Left renal cortex interstitium (tissue), 4 donors: ENCODE measurements around the gene ALAS1. TPM values are rescaled to one million over a fixed set of nuclear protein-coding genes. Genes with fewer than 3 reads are reported as not detected.

Source experiments
- DNase-seq, 4 donors: peaks; one replicate each; pipeline ENCODE4 v3.0.0-alpha.2; 2013; ENCODE audit warnings: low read depth in 4 of 4, low spot score in 2 of 4, missing footprints in 1 of 4
- polyA plus RNA-seq, 4 donors: library from polyadenylated mRNA; unstranded; fragments of 120-200 nt; gene quantifications; one replicate each; pipeline ENCODE4 v1.2.1, GENCODE V29; 2013; ENCODE audit not compliant: insufficient read length in 4 of 4

The ALAS1 gene
- polyA plus RNA-seq, 4 donors, result 44.4 to 48.8 (median 47.9) TPM

GRCh38 chr3:52232279-52233107, 34.5 kb downstream of the ALAS1 start:
- DNase-seq, result no peak

GRCh38 chr3:52233108-52233591, 35.2 kb downstream of the ALAS1 start:
- no peak for DNase-seq

GRCh38 chr3:52233968-52234367, 36.0 kb downstream of the ALAS1 start:
- DNase-seq, result no peak

DNA sequence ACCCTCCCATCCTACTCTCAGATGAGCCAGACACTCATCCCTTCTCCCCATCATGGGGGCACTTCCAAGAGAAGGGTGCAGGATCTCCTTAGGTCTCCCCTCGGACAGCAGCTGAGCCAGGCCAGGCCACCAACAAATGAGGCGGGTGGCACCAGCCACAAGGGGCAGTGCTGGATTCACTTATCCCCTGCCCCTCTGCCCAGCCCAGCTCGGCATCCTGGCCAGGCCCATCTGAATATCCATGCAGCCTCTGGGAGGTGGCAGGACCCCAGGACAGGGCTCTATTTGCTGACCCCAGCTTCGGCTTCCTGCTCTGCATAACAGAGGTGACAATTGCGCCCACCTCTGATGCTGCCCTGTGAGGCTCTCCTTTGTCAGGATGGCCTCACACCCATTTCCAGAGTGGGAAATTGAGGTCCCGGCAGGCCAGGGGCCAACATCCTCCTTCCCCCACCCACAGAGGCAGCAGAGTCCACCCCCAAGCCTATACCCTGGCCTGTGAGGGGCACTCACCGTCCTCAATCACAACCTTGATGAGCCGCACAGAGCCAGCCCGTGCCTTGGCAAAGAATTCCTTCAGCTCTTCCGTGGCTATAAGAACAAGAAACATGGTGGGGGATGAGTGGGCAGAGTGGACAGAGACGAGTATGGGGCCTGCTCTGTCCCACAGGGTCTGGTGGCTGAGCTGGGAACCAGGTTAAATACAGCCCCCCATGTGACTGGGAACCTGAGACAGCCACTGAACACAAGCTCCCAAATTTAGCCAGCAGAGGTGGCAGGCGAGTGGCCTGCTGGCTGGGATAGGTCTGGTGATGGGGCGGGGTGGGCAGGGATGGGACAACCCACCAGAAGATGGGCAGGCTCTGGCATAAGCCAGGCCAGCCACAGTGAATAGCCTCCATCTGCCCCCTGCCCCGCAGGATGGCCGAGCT, 36.8 kb downstream of the ALAS1 start:
- DNase-seq, result no peak

GRCh38 chr3:52236424-52236886, 38.5 kb downstream of the ALAS1 start:
- DNase-seq, result no peak

- no peak for DNase-seq
Observed at GRCh38 chr3:52237006-52237656, 39.2 kb downstream of the ALAS1 start.

- no peak for DNase-seq
Observed at GRCh38 chr3:52237657-52238172, 39.8 kb downstream of the ALAS1 start.

GRCh38 chr3:52238193-52238760, 40.3 kb downstream of the ALAS1 start:
- no peak for DNase-seq

DNA sequence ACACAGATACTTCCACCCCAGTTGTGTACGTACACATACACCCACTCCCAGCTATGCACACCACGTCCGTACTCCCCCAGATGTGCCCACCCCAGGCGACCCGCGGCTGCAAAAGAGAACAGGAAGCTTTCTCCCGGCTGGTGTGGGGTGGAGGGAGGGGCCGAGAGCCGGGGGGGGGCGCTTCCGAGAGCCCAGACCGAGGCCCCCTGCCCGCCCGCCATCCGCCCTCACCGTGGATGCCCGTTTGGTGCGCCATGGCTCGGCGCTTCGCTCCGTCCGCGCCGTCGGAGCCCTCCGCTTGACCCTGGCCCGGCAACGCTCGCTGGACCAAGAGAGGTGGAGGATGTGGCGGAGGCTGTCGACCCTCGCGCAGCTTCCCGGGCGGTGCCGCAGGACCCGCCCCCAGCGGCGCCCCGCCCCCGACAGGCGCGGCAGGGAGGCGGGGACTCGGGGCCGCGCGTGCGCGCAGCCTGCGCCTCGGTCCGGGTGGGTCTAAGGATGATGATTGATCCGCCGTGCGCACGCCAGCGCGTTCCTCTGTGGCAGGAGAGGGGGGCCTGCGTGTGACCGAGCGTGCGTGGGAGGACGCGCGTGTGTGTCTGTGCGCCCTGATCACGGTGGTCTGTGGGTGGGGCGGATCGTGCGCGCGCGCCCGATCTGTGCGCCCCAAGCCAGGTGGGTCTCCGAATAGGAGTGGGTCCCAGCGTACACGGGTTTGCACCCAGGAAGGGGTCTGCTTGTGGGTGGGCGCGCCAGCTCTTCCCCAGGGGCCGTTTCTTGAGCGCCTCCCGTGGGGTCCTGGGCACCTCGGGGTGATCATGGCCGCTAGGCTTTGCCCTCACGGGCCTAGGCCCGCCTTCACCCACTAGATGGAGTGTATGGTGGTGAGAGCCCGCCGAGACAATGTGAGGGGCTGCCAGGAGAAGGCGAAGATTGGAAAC, 41.1 kb downstream of the ALAS1 start, which contains the start of gene TWF2:
Gene TWF2 (minus strand): TSS at position 398 of the 941 bp plus-strand sequence. CDS start 142 bp downstream, at position 256.
- DNase-seq, result peak in 1 of 4 donors; percentile 69

DNA sequence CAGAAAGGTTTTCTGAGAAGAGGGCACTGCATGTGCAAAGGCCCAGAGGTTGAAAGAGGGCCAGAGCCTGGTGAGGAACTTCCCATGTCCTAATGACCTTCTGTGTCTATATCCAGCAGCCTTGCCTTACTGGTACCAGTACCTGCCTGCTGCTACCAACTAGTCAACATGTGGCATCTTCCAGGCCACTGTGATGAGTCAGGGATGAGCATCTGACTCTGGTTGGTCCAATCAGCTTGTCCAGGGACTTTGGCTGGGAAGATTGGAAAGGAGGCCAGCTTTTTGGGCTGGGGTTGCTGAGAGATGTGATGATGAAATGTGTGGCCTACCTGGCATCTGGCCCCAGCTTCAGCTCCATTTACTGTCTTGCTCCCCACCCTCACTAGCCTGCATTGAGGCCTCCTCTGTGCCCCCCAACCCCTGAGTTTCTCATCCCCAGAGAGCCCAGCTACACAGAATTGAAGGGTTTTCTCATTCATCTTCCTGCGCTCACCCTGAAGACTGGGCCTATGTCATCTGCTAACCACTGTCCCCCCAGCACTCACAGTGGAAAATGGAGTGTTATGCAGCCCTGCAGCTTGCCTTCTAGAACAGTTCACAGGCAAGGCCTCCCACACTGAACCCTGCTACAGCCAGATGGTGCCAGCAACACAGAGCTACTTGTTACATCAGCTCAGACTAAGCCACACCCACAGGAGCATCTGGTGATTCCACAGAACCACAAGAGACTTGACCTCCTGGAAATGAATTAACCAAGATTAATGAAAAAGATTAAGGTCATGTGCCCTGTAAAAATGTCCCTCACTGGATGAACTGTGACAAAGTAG, 42.3 kb downstream of the ALAS1 start:
- no peak for DNase-seq

DNA sequence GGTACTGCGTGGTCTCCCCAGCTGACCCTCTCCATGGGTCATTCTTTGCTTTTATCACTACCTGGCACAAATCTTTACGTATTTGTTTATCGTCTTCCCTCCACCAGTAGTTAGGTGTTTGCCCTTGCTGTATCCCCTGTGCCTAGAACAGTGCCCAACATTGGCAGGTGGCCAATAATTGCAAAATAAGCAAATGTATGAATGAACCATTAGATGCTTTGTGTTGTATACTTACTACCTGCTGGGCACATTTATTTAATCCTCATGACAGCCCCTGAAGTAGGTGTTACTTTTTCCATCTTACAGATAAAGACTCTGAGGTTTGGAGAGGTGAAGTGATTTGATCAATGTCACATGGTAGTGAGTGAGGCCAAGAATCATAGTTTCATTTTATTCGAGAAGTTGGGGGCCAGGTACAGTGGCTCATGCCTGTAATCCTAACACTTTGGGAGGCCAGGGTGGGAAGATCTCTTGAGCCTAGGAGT, 43.0 kb downstream of the ALAS1 start:
- DNase-seq, result no peak

- no peak for DNase-seq
Observed at GRCh38 chr3:52242039-52242438, 44.1 kb downstream of the ALAS1 start.

DNA sequence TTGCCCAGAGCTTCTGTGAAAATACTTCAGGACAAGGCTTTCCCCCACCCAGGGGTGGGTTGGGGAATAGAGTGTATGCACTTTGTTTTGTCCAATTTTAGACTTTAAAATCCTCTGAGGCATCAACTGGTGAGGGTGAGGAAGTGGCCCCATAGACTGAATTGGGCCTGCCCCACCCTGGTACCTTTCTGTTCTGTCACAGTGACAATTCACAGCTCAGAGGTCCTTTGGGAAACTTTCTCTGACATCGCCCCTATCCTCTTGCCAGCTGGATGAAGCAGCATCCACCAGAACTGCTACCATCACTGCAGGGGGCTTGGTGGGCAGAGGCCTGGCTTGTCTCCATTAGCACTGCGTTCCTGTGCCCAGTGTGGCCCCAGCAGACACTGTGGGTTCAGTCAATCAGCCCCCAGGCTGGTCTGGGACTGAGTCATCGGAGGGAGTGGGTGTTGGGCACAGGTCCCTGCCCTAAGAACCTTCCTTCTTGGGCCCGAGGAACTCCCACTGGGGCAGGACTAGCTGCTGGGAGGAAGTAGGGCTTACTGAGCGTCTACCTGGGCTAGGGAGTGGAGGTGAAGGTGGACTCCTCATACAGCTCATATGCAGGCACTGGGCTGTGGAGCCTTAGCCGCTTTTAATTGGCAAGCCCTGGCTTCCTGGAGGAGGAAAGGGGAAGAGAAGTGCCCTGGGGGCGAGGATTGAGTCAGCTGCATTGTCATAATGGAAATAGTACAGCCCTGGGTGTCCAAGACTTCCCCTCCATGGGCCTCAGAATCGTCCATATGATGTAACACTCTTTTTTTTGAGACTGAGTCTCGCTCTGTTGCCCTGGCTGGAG, 46.0 kb downstream of the ALAS1 start:
- DNase-seq, result no peak

DNA sequence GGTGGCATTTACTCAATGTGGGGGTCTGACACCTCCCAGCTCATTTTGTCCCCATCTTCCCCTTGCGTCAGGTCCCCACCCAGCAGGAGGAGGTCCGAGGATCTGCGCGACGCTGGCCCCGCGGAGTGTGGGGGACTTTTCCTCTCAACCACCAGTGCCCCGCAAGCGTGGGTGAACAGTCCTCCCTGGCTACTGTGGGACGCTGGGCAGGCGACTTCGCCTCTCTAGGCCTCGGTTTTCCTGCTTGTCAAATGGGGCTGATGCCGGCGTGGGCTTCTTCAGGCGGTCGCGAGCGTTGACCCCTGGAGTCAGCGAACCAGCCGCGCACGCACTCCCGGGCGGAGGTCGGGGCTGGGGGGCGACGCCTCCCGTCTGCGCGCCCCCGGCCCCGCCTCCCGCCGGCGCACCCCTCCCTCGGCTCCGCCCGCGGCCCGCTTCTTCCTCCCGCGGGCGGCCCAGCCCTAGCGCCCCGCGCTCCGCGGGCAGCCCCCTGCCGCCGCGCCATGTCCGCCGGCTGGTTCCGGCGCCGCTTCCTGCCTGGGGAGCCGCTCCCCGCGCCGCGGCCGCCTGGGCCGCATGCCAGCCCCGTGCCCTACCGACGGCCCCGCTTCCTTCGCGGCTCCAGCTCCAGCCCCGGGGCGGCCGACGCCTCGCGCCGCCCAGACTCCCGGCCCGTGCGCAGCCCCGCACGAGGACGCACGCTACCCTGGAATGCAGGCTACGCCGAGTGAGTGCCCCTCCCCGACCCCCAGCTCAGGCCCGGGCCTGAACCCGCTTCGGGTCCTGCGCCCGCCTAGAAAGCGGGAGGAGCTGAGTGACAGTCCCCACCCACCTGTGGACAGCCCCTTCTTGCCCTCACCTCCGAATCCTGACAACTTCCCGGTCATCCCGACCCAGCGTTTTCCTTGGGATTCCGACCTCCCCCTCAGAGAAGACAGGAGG, 47.6 kb downstream of the ALAS1 start, which contains the start of gene PPM1M:
Gene PPM1M (plus strand): TSS at position 438 of the 942 bp plus-strand sequence. CDS start 66 bp downstream, at position 504.
- DNase-seq, result no peak

DNA sequence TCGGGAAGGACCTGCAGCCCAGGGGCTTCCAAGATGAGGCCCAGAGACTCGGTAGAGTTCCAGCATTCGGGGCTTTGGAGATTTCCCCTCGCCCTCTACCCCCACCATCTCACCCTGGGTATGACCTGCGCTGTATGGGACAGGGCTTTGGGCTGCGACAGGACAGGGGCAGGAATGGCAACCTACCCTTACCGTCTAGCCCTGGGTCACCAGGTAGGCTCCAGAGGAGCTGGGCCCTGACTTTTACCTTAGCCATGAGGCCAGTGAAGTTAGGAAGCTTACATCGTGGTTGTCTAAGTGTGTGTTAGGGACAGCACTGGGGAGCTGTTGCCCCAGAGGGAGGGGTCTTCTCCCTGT, 48.3 kb downstream of the ALAS1 start:
- no peak for DNase-seq
